Esophagus squamous epithelium (tissue), 5 donors: Measurements from ENCODE around the gene SFXN5. TPM values are rescaled to one million over a fixed set of nuclear protein-coding genes. Genes with fewer than 3 reads are reported as not detected.

ENCODE experiments used
- DNase-seq: peaks from one replicate; lab custom pipeline; 2025; lab: John Stamatoyannopoulos, UW
- H3K27ac ChIP-seq, 4 donors: fragments of 200-600 bp; sonication (generic); one replicate each; pipeline ENCODE4 v1.5.1; 2016 to 2019; ENCODE audit warnings: mild to moderate bottlenecking in 1 of 4
- H3K27me3 ChIP-seq, 4 donors: fragments of 200-600 bp; sonication (generic); 1 replicate in 3 of 4; 2 replicates in 1 of 4; pipeline versions ENCODE4 v1.5.1 to v1.6.0; 2017 to 2021; ENCODE audit warnings: antibody characterized with exemption in 1 of 4
- H3K36me3 ChIP-seq, 3 donors: fragments of 200-600 bp; sonication (generic); one replicate each; pipeline ENCODE4 v1.5.1; 2016 to 2019
- H3K4me1 ChIP-seq, 3 donors: fragments of 200-600 bp; sonication (generic); one replicate each; pipeline ENCODE4 v1.5.1; 2017 to 2019
- H3K4me3 ChIP-seq, 4 donors: fragments of 200-600 bp; sonication (generic); 1 replicate in 3 of 4; 2 replicates in 1 of 4; pipeline ENCODE4 v1.5.1; 2016 to 2019; ENCODE audit warnings: mild to moderate bottlenecking in 2 of 4, moderate library complexity in 1 of 4
- H3K9me3 ChIP-seq, 3 donors: fragments of 200-600 bp; sonication (generic); one replicate each; pipeline ENCODE4 v1.5.1; 2016 to 2019
- POLR2A ChIP-seq, 4 donors: fragments of 450-650 bp; IDR thresholded peaks; one replicate each; pipeline ENCODE4 v1.6.1; 2017; ENCODE audit warnings: antibody characterized with exemption in 4 of 4, mild to moderate bottlenecking in 4 of 4, moderate library complexity in 3 of 4
- WGBS, 2 donors: methylation state at CpG; one replicate each; pipeline ENCODE4 v1.1.5; 2018; 5-methylcytosine and 5-hydroxymethylcytosine counted together
- intact Hi-C: fragments of 100-400 bp; cut with DNase I; formaldehyde crosslinking; loops from one replicate; pipeline ENCODE4 v1.15.0; 2022
- total RNA-seq, 4 donors: library from RNA; depleted of rRNA; stranded (reverse); fragments of >200 nt; gene quantifications; one replicate each; pipeline ENCODE4 v1.1.0, GENCODE V29; 2016
- TF ChIP-seq, protein P1 (sequence below), 6 experiments: fragments of 450-650 bp in 4 of 6; fragments of 200-600 bp in 2 of 6; sonication (generic) in 2 of 6; IDR thresholded peaks; one replicate each; pipeline ENCODE4 v1.5.1; 2016 to 2019; ENCODE audit warnings: antibody characterized with exemption in 6 of 6, mild to moderate bottlenecking in 4 of 6, moderate library complexity in 4 of 6
- donor health status: DM: yes; HTN: yes; CAD: no.

Gene SFXN5
- total RNA-seq, 4 donors from 2014 or later: 4.2 to 16.4 (median 12.7) TPM

DNA sequence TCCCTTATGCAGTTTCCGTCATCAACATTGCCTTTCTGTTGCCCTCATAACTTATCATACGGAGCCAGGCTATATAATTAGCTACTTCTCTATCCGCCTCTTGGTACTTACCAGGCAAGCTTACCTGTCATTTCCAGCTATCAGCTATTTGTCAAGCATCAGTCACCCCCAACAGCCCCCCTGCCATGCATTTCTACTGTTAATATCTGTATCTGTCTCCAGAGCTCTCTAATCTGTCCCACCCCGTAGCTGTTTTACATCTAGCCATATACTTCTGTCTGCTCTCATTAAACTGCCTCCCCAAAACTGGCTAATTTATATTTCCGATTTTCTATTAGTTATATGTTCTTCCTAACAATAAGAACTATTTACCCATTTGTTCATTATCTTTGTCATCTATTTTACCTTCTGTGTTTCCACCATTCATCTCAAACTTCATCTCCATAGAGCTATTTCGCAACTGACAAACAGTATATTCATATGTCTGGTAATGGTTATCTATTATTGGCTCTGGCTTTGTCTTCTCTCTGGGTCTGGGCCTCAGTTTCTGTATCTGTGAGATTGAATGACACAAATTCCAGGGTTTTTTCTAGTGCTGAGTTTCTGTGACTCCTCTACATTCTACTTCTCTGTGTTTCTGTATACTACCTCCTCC, 144.6 kb downstream of the SFXN5 start:
- Histone ChIP-seq H3K4me1 (peaks cover 11 to 17% (median 13%) of the 10 kb centered on the region in 3 donors), H3K9me3 (no peaks in the 10 kb centered on the region), H3K27ac (no peak overlapping the region), H3K36me3 (no peaks in the 10 kb centered on the region), H3K4me3 (no peak overlapping the region), H3K27me3 (peaks cover 20 to 99% (median 42%) of the 10 kb centered on the region in 4 donors)
- WGBS, 2 donors: 70 to 74% methylated on average over 6 of the region's 6 CpGs
- no peak for TF ChIP-seq POLR2A (IDR thresholded peaks at IDR 0.05)
- no peak for DNase-seq
- intact Hi-C loops: no loop called here

- TF ChIP-seq, protein P1, sequence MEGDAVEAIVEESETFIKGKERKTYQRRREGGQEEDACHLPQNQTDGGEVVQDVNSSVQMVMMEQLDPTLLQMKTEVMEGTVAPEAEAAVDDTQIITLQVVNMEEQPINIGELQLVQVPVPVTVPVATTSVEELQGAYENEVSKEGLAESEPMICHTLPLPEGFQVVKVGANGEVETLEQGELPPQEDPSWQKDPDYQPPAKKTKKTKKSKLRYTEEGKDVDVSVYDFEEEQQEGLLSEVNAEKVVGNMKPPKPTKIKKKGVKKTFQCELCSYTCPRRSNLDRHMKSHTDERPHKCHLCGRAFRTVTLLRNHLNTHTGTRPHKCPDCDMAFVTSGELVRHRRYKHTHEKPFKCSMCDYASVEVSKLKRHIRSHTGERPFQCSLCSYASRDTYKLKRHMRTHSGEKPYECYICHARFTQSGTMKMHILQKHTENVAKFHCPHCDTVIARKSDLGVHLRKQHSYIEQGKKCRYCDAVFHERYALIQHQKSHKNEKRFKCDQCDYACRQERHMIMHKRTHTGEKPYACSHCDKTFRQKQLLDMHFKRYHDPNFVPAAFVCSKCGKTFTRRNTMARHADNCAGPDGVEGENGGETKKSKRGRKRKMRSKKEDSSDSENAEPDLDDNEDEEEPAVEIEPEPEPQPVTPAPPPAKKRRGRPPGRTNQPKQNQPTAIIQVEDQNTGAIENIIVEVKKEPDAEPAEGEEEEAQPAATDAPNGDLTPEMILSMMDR (IDR thresholded peaks at IDR 0.05): no peak
- TF ChIP-seq POLR2A (IDR thresholded peaks at IDR 0.05): no peak
- Histone ChIP-seq H3K4me3 (no peak overlapping the region), H3K27ac (no peak overlapping the region), H3K27me3 (peaks cover 26 to 99% (median 47%) of the 10 kb centered on the region in 4 donors), H3K4me1 (peaks cover 11 to 17% (median 13%) of the 10 kb centered on the region in 3 donors), H3K9me3 (no peaks in the 10 kb centered on the region), H3K36me3 (no peaks in the 10 kb centered on the region)
- DNase-seq: no peak
- intact Hi-C loops: no loop called here
- WGBS, 2 donors: 15 to 19% methylated on average over 4 of the region's 4 CpGs
Observed at GRCh38 chr2:72926368-72926767, 145.1 kb downstream of the SFXN5 start.

DNA sequence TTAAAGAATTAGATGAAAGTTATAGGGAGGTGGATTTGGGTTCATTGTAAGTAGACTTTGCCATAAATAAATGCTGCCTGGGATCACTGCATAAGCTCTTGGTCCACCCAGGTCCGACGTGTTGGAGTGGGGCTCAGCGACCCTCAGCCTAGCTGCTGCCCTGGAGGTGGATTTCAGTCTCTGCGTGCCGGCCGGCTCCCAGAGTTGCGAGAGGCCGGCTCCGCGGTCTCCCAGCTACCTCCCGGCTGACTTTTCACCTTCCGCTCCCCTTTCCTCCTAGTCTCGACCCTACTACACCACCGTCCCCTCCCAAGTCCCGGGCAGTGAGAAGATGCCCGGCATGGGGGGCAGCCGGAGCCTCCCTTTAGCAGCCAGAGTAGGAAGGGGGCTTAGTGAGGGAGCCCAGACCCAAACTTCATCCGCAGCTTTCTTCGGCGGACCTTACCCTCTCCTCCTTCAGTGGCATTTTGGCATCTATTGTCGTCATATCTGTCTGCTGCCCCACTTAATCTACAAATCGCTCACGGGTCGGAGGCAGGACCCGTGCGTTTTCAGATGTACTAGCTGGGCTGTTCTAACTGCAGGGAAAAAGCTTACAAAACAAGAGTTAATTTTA, 146.1 kb downstream of the SFXN5 start:
- H3K4me1 ChIP-seq: peaks cover 11 to 23% (median 16%) of the 10 kb centered on the region in 3 donors
- H3K36me3 ChIP-seq: no peaks in the 10 kb centered on the region
- TF ChIP-seq POLR2A (IDR thresholded peaks at IDR 0.05): no peak
- TF ChIP-seq, protein P1 (IDR thresholded peaks at IDR 0.05): no peak
- intact Hi-C loops: no loop called here
- WGBS, 2 donors: 15% methylated on average over 26 of the region's 26 CpGs
- H3K9me3 ChIP-seq: no peaks in the 10 kb centered on the region
- no peak overlapping the region for H3K4me3 ChIP-seq
- no peak overlapping the region for H3K27ac ChIP-seq
- H3K27me3 ChIP-seq: peaks cover 35 to 100% (median 57%) of the 10 kb centered on the region in 4 donors
- no peak for DNase-seq

- intact Hi-C loops: no loop called here
- H3K4me3 ChIP-seq: peak overlapping the region in 2 of 4 donors; percentile 20 to 29
- H3K4me1 ChIP-seq: peaks cover 16 to 31% (median 22%) of the 10 kb centered on the region in 3 donors
- no peak overlapping the region for H3K27ac ChIP-seq
- H3K36me3 ChIP-seq: no peaks in the 10 kb centered on the region
- DNase-seq: no peak
- TF ChIP-seq, protein P1 (IDR thresholded peaks at IDR 0.05): no peak
- no peak for TF ChIP-seq POLR2A (IDR thresholded peaks at IDR 0.05)
- H3K27me3 ChIP-seq: peaks cover 44 to 100% (median 65%) of the 10 kb centered on the region in 4 donors
- H3K9me3 ChIP-seq: no peaks in the 10 kb centered on the region
- WGBS, 2 donors: 3 to 42% methylated on average over 6 to 14 of the region's 61 CpGs
Observed at GRCh38 chr2:72924353-72925240, 146.9 kb downstream of the SFXN5 start.

DNA sequence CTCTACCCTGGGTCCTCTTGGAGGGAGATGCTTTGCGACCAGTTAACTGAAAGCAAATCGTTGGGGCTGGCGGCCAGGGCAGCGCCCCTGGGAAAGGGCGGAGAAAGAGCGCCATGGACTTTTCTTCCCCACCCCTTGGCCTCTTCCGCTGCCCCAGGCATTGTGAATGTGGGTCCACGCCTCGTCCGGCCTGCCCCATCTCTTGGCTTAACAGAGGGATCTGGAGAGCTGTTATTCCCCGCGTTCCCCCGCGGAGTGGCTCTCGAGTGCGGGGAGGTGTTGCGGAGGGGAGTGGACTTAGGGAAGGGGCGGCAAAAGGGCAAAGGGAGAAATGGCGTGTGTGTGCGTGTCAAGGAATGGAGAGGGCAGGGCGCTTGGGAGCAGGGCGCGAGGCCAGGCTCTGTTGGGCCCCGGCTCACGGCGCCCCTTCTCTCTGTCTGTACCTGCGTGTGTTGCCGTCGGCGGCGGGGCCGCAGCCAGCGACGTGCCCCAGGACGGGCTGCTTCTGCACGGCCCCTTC, 147.6 kb downstream of the SFXN5 start:
- 9% methylated on average over 10 of the region's 36 CpGs; no CpG with 5 or more reads in 1 of the 2 donors for WGBS, 2 donors

More for the DNA sequence above, 147.6 kb downstream of the SFXN5 start:
- intact Hi-C loops: no loop called here
- TF ChIP-seq, protein P1 (IDR thresholded peaks at IDR 0.05): no peak
- Histone ChIP-seq H3K4me3 (peak overlapping the region in 1 of 4 donors; percentile 29), H3K27me3 (peaks cover 49 to 100% (median 71%) of the 10 kb centered on the region in 4 donors), H3K27ac (no peak overlapping the region), H3K36me3 (no peaks in the 10 kb centered on the region), H3K9me3 (no peaks in the 10 kb centered on the region), H3K4me1 (peaks cover 16 to 33% (median 22%) of the 10 kb centered on the region in 3 donors)
- no peak for DNase-seq
